GM18507 (cell line): ENCODE measurements around the gene CGNL1.

Experiments
- DNase-seq: peaks from one replicate; pipeline ENCODE4 v3.0.0; 2011; ENCODE audit warnings: low read depth; ENCODE audit not compliant: insufficient read length; ENCODE audit errors: extremely low spot score
- FAIRE-seq: peaks from 2 replicates; lab custom pipeline; 2011; peaks lifted over from hg19 to GRCh38; lab: Jason Lieb, UNC

The CGNL1 gene

GRCh38 chr15:57477736-57478522 lies 101.6 kb downstream of the CGNL1 start:
- FAIRE-seq, result peak; percentile 87

GRCh38 chr15:57479005-57479404 lies 102.7 kb downstream of the CGNL1 start:
- no peak for DNase-seq
- no peak for FAIRE-seq

More at GRCh38 chr15:57477736-57478522, 101.6 kb downstream of the CGNL1 start:
- peak; percentile 35 for DNase-seq

GRCh38 chr15:57481038-57481705 lies 104.9 kb downstream of the CGNL1 start:
- no peak for DNase-seq
- FAIRE-seq, result no peak

- no peak for DNase-seq
- FAIRE-seq, result no peak
Observed at GRCh38 chr15:57485869-57486268, 109.6 kb downstream of the CGNL1 start.

DNA sequence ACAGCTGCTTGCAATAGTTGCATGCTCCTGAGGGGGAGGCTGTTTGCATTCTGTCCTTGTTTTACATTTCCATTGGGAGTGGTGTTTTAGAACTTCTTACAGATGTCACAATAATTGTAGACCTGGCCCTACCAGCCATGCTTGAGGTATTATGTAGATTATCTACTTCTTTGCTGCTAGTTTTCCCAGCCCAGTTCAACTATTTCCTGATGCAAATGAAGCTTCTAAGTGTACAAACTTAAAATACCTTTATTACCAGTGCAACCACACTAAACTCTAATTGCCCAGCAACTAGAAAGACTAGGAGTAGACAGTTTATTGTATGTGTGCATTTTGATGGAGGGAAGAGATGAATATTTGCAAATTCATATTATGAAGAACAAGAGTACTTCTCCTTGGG lies 110.5 kb downstream of the CGNL1 start:
- FAIRE-seq (no peak), DNase-seq (no peak)

- DNase-seq (no peak), FAIRE-seq (no peak)
Observed at GRCh38 chr15:57489122-57489521, 112.8 kb downstream of the CGNL1 start.

GRCh38 chr15:57493351-57493750 lies 117.0 kb downstream of the CGNL1 start:
- no peak for DNase-seq
- no peak for FAIRE-seq

DNA sequence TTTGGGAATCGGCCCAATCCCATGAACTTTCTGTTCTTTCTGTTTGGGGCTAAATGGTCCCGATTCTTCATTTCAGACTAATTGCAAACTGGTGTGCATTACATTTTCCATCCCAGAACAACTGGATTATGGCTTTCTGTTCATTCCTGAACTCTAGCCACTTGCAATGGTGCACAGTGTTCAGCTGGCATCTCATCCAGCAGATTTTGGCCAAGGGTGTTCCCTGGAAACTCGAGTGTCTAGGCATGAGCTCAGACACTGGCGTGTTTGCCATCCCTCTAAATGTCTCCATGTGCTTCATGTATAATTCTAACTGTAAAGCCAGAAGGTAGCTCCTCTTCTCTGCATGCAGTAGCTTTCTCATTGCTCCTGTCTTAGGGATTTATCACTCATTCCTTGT lies 118.3 kb downstream of the CGNL1 start:
- FAIRE-seq, result no peak
- DNase-seq, result no peak

DNA sequence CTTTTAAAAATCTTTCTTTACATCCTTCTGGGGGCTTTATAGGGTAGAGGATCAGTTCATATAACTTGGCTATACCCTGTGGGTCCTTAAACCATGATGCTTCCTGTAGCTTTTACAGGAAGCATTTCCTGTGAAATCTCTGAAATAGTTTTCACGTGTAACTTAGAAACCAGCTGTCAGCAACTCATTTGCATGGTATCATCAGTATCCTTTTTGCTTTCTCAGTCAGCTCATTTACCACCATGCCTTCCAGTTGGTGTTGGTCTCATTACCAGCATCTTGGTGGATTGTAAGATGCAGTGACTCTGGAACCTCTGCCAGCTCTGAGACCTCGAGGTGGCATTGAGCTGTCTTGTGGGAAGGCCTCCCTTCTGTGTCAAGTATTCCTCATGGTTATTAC lies 118.7 kb downstream of the CGNL1 start:
- peak; percentile 4 for DNase-seq
- peak; percentile 73 for FAIRE-seq

GRCh38 chr15:57495554-57496165 lies 119.4 kb downstream of the CGNL1 start:
- FAIRE-seq (no peak), DNase-seq (no peak)

DNA sequence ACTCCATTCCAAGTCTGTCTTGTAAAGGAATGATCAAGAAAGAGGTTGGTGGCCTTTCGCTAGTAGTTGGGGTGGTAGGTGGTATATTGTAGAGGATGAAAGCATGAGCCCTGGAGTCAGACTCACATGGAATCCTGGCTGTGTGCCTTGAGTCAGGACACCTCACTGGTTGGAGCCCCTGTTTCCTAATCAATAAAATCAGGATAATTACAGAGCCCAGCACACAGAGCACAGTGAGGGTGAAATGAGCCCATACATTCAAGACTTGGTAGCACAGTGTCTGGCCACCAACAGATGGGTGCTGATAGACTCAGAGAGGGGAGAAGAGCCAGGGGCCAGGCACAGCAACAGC lies 120.3 kb downstream of the CGNL1 start:
- FAIRE-seq, result no peak
- DNase-seq, result no peak

- no peak for DNase-seq
- no peak for FAIRE-seq
Observed at GRCh38 chr15:57496946-57497869, 120.9 kb downstream of the CGNL1 start.

DNA sequence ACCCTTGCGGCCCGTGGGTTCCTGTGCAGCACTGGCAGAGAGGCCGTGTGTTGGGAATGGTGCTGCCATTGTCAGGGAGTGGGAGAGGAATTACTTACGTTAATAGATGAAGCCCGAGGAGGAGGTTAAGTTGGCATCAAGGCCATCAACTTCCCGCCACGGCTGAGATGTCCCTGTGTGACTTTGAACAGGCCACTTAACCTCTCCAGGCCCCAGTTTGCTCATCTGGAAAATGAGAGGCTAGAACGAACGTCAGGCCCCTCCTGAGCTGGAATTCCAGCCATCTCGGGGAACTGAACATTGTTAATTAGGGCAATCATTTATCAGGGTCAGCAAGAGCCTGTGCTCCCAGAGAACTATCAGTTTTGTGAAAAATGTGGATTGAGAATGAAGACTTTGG lies 124.0 kb downstream of the CGNL1 start:
- no peak for DNase-seq
- FAIRE-seq, result no peak

DNA sequence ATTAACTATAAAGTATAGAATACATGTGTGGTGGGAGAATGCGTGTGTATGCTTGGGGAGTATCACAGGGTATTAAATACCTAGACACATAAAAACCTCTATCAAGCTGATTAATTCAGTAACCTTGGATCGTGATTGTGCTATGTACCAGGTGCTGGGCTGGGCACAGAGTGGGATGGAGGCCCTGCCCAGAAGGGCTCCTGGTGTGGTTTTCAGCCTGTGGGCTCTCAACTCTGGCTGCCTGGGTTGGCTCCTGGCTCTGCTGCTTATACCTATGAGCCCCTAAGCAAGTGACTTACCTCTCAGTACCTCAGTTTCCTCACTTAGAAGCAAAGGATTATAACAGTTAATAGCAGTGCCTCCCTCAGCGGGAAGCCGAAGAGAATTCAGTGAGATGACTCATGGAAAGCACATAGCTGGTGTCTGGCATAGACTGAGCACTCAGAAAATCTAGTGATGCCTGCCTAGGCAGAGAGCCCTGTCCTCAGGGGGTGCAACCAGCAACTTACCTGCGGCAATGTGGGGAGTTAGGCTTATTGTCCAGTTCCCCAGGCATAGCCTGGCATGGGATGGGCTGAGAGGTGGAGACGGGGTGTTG lies 124.8 kb downstream of the CGNL1 start:
- FAIRE-seq, result no peak

DNA sequence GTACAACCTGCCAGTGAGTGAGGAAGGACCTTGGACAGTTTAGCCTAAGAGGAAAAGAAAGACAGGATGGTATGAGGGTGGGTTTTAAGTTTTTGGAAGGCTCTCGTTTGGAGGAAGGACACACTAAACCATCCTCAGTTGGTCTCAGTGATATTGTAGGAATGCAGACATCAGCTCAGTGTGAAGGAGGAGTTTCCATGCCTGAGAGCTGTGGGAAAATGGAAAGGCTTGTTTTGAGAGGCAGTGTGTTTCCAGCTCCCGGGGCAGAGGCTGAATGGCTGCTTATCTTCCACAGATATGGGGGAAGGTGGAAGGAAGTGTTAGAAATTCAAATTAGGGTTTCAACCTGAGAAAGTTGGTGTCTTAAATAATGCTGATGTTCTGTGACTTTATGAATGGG lies 125.8 kb downstream of the CGNL1 start:
- FAIRE-seq, result no peak
- DNase-seq, result no peak

More for the DNA sequence above, 124.8 kb downstream of the CGNL1 start:
- DNase-seq, result no peak

DNA sequence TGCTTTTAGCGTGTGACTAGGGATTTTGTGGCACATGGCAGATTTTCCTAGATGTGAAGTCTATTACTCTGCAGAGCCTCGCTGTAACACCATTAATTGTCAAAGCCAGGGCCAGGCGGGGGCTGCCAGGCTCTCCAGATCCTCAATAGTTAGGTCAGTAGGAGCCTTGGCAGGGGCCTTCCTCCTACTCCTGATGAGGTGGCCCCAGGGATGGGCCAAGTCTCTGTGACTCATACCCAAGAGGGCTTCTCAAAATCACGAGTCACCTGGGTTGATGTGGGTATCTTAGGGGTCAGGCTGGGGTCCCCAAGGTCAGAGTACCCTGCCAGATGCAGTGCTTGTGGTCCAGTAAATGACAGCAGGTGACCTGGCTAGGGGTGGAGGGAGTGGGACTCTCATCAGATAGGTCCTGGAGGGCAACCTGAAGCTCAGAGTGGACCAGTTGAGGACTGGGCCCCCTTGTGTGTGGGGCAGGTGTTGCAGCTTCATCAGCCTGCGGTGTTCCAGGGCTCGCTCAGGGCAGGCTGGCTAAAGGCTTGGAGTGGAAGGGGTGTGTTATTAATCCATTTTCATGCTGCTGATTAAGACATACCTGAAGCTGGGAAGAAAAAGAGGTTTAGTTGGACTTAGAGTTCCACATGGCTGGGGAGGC lies 126.9 kb downstream of the CGNL1 start:
- DNase-seq (no peak), FAIRE-seq (no peak)

DNA sequence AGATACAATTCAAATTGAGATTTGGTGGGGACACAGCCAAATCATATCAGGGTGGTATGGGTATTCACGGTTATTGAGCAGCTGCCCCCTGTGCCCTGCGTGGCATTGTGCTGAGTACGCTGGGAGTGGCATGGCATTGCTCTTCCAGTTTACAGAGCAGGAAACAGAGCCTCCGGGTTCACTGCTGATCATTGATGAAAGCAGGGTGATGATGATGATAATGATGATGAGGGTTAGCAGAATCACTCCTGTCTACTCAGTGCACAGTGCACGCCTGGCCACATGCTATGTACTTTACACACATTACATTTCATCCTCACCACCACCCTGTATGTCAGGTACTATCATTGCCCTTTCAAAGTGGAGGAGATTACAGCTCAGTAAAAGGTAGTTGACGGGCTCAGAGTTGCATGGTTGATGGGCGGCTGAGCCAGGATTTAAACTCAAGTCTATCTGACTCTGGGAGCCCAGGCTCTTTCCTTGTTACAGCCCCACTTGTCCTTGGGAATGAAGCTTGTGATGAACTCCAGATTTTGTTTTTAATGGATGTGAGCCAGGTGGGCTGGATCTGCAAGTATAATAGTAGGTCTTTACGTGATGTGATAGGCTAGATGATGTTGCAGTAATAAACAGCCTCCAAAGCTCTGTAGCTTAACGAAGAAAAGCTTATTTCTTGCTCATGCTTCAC lies 127.8 kb downstream of the CGNL1 start:
- FAIRE-seq (no peak), DNase-seq (no peak)

DNA sequence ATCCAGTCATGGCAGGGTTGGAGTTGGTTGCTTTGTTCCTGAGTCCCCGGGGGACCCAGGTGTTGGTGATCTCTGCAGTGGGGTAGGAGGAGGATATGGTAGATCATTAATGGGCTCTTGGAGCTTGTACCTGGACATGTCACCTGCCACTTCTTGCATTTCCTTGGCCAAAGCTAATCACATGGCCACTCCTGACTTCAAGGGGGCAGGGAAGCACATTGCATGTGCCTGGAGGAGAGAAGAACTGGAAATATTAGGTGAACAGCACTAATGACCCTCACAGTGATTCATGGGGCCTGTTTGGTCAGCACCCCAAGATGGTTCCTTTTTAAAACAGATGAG lies 128.3 kb downstream of the CGNL1 start:
- FAIRE-seq (no peak), DNase-seq (no peak)
